Mucosa of rectum (tissue), 2 donors: Measurements from ENCODE around the gene STN1.

Experiments
- H3K27ac ChIP-seq, 2 donors: one replicate each; pipeline ENCODE4 v1.7.0; 2013; ENCODE audit warnings: inconsistent platforms in 2 of 2, low read depth in 2 of 2, low read length in 2 of 2
- H3K27me3 ChIP-seq, 2 donors: one replicate each; pipeline ENCODE4 v1.7.0; 2013; ENCODE audit warnings: low read length in 2 of 2; ENCODE audit not compliant: control insufficient read depth in 2 of 2, insufficient read depth in 2 of 2
- H3K36me3 ChIP-seq, 2 donors: one replicate each; pipeline ENCODE4 v1.7.0; 2013; ENCODE audit warnings: low read length in 2 of 2; ENCODE audit not compliant: control insufficient read depth in 2 of 2, insufficient read depth in 2 of 2
- H3K4me1 ChIP-seq, 2 donors: one replicate each; pipeline ENCODE4 v1.7.0; 2013; ENCODE audit warnings: low read length in 2 of 2, mild to moderate bottlenecking in 1 of 2; ENCODE audit not compliant: control insufficient read depth in 2 of 2, insufficient read depth in 2 of 2
- H3K4me3 ChIP-seq, 2 donors: one replicate each; pipeline ENCODE4 v1.7.0; 2013; ENCODE audit warnings: low read length in 2 of 2
- H3K9ac ChIP-seq, 2 donors: one replicate each; pipeline ENCODE4 v1.7.0; 2013; ENCODE audit warnings: low read length in 2 of 2, low read depth in 1 of 2, mild to moderate bottlenecking in 1 of 2
- H3K9me3 ChIP-seq, 2 donors: one replicate each; pipeline ENCODE4 v1.7.0; 2013; ENCODE audit warnings: low read length in 2 of 2; ENCODE audit not compliant: control insufficient read depth in 2 of 2
- donor health status: healthy.
- donor health status: Normal muscosa, but diverticular disease.

STN1 gene, protein sequence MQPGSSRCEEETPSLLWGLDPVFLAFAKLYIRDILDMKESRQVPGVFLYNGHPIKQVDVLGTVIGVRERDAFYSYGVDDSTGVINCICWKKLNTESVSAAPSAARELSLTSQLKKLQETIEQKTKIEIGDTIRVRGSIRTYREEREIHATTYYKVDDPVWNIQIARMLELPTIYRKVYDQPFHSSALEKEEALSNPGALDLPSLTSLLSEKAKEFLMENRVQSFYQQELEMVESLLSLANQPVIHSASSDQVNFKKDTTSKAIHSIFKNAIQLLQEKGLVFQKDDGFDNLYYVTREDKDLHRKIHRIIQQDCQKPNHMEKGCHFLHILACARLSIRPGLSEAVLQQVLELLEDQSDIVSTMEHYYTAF

DNA sequence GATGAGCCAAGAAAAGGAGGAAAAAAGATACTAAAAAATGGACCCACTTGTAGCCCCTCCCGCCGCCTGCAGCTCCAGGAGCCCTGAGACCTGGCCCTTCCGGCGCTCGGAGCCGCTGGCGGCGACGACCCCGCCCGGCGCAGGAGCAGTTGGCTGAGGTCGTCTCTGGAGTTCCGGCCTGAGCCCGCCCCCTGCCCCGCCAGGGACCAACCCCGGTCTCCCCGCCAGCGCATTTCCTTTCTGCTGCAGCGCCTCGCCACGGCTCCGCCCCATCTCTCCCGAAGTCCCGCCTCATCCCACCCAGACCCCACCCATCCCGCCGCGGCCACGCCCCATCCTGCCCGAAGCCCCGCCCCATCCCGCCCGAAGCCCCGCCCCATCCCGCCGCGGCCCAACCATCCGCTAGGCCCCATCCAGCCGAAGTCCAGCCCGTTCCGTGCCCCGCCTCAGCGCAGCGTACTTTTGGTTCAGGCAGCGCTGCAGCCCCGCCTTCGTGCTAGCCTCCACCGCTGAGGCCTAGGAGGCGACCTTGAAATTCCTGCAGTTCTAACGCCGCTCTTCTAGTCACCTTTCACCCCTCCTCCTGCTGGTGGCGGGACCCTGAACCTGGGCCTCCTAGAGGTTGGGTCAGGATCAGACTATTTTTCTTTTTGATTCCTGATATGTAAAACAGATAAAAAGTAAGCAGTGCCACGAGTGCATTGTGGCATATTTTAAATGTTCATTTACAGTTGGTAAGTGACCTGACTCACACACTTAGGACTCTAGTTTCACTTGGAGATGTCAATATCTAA lies at the start of gene STN1:
TSS of gene STN1 (minus strand) at position 132 of the 794 bp plus-strand sequence. CDS start 590 bp downstream, outside the sequence.
- Histone ChIP-seq H3K9me3 (no peaks in the 10 kb centered on the region), H3K9ac (peak within 1 kb of the TSS; percentile 93 to 99), H3K36me3 (no peaks in the 10 kb centered on the region), H3K27ac (peak within 1 kb of the TSS; percentile 97 to 99), H3K4me3 (peak within 1 kb of the TSS; percentile 96 to 99), H3K27me3 (no peaks in the 10 kb centered on the region), H3K4me1 (peaks cover 19 to 32% of the 10 kb centered on the region in 2 donors)

DNA sequence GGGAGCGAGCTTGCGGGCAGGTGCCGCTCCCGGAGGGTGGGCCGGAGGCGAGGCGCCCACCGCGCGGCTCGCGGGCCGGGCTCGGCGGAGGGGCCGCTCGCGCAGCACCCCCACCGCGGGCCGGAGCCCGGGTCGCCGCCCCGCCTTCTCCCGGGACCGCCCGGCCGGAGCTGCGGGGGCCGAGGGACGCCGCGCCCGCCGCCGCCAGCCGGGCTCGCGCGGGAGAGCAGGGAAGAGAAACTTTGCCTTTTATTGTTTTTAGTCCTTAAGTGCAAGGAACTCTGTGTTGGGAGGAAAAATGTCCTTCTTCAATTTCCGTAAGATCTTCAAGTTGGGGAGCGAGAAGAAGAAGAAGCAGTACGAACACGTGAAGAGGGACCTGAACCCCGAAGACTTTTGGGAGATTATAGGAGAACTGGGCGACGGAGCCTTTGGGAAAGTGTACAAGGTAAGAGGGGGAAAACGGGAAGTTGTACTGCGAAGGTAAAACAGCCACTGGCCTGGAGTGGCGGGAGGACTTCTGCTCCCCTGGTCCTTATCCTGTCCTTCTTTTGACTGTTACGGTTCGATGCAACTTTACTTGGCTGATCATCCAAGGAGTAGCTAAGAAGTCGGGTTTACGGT lies 49.6 kb upstream of the STN1 start:
- H3K4me1 ChIP-seq: peaks cover 17 to 23% of the 10 kb centered on the region in 2 donors
- peak overlapping the region; percentile 92 to 100 for H3K4me3 ChIP-seq
- no peaks in the 10 kb centered on the region for H3K36me3 ChIP-seq
- no peaks in the 10 kb centered on the region for H3K9me3 ChIP-seq
- peak overlapping the region; percentile 99 to 100 for H3K9ac ChIP-seq
- H3K27ac ChIP-seq: peak overlapping the region; percentile 93 to 96
- H3K27me3 ChIP-seq: no peaks in the 10 kb centered on the region

DNA sequence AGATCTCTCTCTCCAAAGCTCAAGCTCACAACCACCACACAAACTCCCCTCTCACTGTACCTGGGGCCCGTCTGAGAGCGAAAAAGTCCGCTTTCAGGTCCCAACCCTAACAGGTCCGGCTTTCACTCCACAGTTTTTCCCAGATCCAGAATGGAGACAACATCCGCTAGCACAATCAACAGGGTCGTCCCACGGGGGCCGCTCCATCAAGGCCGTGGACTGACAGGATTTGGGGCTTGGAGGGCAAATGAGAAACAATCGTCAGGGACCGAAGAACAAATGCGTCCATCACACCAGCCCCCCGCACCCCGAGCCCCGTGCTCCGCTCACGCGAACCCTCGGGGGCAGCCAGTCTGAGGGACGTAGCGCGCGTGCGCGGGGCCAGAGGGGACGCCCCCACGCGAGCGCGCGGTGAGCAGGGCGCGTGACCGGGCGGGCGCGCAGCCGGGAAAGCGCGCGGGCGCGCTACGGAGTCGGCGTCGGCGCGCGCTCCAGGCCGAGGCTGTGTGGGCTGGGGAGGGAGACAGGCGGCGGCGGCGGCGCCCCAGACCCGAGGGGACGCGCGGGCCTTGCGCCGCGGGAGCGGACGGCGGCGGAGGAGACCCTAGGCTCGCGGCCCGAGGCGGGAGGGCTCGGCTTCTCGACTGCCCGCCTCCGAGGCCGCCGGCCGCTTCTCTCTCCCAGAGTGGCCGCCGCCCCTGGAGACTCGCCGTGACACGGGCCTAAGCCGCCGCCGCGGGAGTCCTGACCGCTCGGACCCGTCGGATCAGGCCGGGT lies 48.9 kb upstream of the STN1 start, which contains the start of gene SLK:
TSS of gene SLK (plus strand) at position 470 of the 777 bp plus-strand sequence. CDS start 606 bp downstream, outside the sequence.
- Histone ChIP-seq H3K36me3 (no peaks in the 10 kb centered on the region), H3K4me1 (peaks cover 17 to 23% of the 10 kb centered on the region in 2 donors), H3K27ac (peak within 1 kb of the TSS; percentile 93 to 96), H3K9ac (peak within 1 kb of the TSS; percentile 99 to 100), H3K4me3 (peak within 1 kb of the TSS; percentile 92 to 100), H3K27me3 (no peaks in the 10 kb centered on the region), H3K9me3 (no peaks in the 10 kb centered on the region)

DNA sequence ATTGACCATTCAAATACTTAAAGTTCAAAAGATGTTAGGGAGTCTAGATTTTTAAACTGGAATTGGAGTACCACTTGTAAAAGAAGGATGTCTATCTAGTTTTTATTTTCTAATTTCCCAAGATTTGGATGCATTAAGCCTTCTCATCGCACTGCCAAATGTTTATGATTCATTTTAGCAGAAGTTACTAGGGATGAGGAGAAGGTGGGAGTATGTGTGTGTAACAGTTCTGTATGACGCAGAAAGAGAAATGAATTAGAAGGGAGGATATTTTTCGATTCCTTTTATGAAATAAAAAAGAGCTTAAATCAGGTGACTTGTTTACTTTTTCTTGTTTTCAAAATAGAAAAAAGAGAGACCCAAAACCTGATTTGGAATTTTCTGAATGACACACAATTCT lies 42.1 kb upstream of the STN1 start:
- no peak overlapping the region for H3K9ac ChIP-seq

DNA sequence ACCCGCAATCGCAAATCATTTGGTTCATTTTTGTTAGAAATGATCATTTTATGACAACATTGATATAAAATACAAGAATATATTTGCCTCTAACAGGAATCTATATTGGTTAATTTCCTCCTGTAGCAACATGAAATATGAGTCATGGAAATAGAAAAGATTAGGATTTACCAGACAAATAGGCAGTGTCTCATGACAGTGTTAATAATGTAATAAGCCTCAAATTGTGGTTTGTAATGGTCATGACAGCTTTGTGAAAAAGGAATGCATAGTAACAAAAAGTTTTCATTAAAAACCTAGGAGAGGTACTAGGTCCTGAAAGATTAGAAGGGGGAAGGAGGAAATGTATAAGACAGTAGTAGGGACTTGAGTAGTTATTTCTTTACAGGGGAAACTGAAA lies 41.0 kb upstream of the STN1 start:
- Histone ChIP-seq H3K4me1 (no peaks in the 10 kb centered on the region), H3K9me3 (no peaks in the 10 kb centered on the region), H3K4me3 (no peak overlapping the region), H3K27me3 (no peaks in the 10 kb centered on the region), H3K9ac (no peak overlapping the region), H3K36me3 (no peaks in the 10 kb centered on the region), H3K27ac (no peak overlapping the region)

More for the DNA sequence above, 42.1 kb upstream of the STN1 start:
- no peak overlapping the region for H3K4me3 ChIP-seq
- no peak overlapping the region for H3K27ac ChIP-seq
- H3K4me1 ChIP-seq: no peaks in the 10 kb centered on the region
- H3K36me3 ChIP-seq: no peaks in the 10 kb centered on the region
- no peaks in the 10 kb centered on the region for H3K9me3 ChIP-seq
- H3K27me3 ChIP-seq: no peaks in the 10 kb centered on the region

DNA sequence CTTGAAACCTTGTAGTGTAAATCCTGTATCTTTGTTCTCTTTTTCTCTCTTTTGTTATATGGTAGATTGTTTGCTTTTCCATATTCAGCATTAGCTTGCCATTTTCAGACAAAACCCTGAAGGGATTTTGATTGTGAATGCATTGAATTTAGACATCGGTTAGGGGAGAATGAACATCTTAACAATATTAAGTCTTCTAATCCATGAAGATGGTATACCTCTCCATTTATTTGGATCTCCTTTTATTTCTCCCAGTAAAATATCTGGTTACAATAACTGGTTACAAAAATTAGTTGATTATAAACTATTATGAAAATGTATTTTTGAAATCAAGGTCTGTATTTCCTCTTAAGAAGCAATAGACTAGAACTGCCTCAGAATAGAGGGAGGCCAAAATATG lies 36.6 kb upstream of the STN1 start:
- H3K27ac ChIP-seq: no peak overlapping the region
- no peaks in the 10 kb centered on the region for H3K27me3 ChIP-seq
- no peak overlapping the region for H3K9ac ChIP-seq
- no peaks in the 10 kb centered on the region for H3K4me1 ChIP-seq
- H3K36me3 ChIP-seq: no peaks in the 10 kb centered on the region
- no peaks in the 10 kb centered on the region for H3K9me3 ChIP-seq
- no peak overlapping the region for H3K4me3 ChIP-seq

DNA sequence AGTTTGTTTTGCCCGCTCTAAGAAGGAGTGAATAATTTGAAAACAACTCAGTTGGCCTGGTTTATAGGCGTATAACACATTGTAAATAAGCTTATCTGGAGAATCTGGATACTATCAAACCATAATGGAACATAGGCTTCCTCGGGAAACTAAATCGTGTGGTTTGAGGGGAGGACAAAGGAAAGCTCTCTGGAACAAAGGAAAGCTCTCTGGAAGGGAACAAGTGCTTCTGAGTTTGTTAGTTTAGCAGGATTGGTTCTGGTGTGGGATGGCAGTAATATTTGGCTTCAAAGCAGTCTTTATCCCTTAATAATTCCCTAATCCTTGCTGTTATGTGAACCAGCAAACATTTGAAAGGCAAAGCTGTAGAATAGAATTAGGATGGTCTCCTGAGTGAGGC lies 34.0 kb upstream of the STN1 start:
- H3K4me3 ChIP-seq: no peak overlapping the region
- no peak overlapping the region for H3K27ac ChIP-seq
- H3K27me3 ChIP-seq: no peaks in the 10 kb centered on the region

DNA sequence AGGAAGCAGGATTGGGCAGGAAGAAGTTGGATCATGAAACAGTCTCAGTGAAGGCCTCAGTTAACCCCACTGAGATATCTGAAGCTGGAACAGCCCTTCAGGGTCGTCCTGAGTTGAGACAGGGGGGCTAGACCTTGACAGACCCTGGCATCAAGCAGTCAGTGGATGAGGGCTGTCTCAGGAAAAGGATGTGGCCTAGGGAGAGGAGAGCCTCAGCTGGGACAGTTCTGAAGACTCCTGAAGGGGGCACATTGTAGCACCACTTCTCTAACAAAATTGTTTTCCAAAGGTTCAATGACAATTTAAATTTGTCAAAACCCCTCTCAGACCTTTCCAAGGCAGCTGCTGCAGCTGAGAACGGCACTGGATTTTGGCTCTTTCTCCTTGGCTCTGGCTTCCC lies 33.2 kb upstream of the STN1 start:
- peaks cover 0 to 6% of the 10 kb centered on the region in 2 donors for H3K4me1 ChIP-seq
- H3K27me3 ChIP-seq: no peaks in the 10 kb centered on the region
- H3K27ac ChIP-seq: no peak overlapping the region
- H3K9me3 ChIP-seq: no peaks in the 10 kb centered on the region
- H3K4me3 ChIP-seq: no peak overlapping the region
- no peaks in the 10 kb centered on the region for H3K36me3 ChIP-seq
- H3K9ac ChIP-seq: no peak overlapping the region

More for the DNA sequence above, 34.0 kb upstream of the STN1 start:
- Histone ChIP-seq H3K4me1 (peaks cover 0 to 6% of the 10 kb centered on the region in 2 donors), H3K36me3 (no peaks in the 10 kb centered on the region), H3K9ac (no peak overlapping the region), H3K9me3 (no peaks in the 10 kb centered on the region)

DNA sequence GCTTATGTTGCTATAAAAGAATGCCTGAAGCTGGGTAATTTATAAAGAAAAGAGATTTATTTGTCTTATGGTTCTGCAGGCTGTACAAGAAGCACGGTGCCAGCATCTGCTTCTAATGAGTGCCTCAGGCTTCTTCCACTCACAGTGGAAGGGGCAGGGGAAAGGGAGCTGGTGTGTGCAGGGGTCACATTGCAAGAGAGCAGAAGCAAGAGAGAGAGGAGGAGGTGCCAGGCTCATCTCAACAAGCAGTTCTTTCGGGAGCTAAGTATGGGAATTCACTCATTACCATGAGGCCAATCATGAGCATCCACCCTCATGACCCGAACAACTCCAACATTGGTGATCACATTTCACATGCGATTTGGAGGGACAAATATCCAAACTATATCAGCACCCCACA lies 31.7 kb upstream of the STN1 start:
- Histone ChIP-seq H3K9me3 (no peaks in the 10 kb centered on the region), H3K4me1 (peaks cover 0 to 6% of the 10 kb centered on the region in 2 donors), H3K36me3 (no peaks in the 10 kb centered on the region), H3K4me3 (no peak overlapping the region), H3K9ac (no peak overlapping the region), H3K27ac (no peak overlapping the region), H3K27me3 (no peaks in the 10 kb centered on the region)
